Smooth muscle cell (in vitro differentiated cells): ENCODE measurements around the gene TBXAS1. TPM values are rescaled to one million over a fixed set of nuclear protein-coding genes. Genes with fewer than 3 reads are reported as not detected.

Source experiments
- DNase-seq: peaks from one replicate; lab custom pipeline; 2025; ENCODE audit not compliant: unreplicated experiment; lab: John Stamatoyannopoulos, UW
- H2AFZ ChIP-seq: fragments of 200-600 bp; sonication (generic); 2 replicates; pipeline ENCODE4 v1.6.0; 2016; ENCODE audit warnings: antibody characterized with exemption, low read depth, mild to moderate bottlenecking
- H3F3A ChIP-seq: fragments of 200-600 bp; sonication (generic); 2 replicates; pipeline ENCODE4 v1.6.0; 2017; ENCODE audit warnings: antibody characterized with exemption, low read depth
- H3K27ac ChIP-seq: fragments of 200-600 bp; sonication (generic); 2 replicates; pipeline ENCODE4 v1.5.1; 2016; ENCODE audit warnings: low read depth, mild to moderate bottlenecking
- H3K27me3 ChIP-seq: fragments of 200-600 bp; sonication (generic); 2 replicates; pipeline ENCODE4 v1.6.1; 2016; ENCODE audit warnings: low read depth, mild to moderate bottlenecking
- H3K36me3 ChIP-seq: fragments of 200-600 bp; sonication (generic); 2 replicates; pipeline ENCODE4 v1.5.1; 2016; ENCODE audit warnings: low read depth
- H3K4me1 ChIP-seq: fragments of 200-600 bp; sonication (generic); 2 replicates; pipeline ENCODE4 v1.5.1; 2016; ENCODE audit warnings: low read depth
- H3K4me2 ChIP-seq: fragments of 200-600 bp; sonication (generic); 2 replicates; pipeline ENCODE4 v1.6.0; 2016; ENCODE audit warnings: mild to moderate bottlenecking
- H3K4me3 ChIP-seq: fragments of 200-600 bp; sonication (generic); 2 replicates; pipeline ENCODE4 v1.5.1; 2016; ENCODE audit warnings: mild to moderate bottlenecking
- H3K79me2 ChIP-seq: fragments of 200-600 bp; sonication (generic); 2 replicates; pipeline ENCODE4 v1.6.0; 2016; ENCODE audit warnings: low read depth, mild to moderate bottlenecking
- H3K9ac ChIP-seq: fragments of 200-600 bp; sonication (generic); 2 replicates; pipeline ENCODE4 v1.6.0; 2016; ENCODE audit warnings: low read depth
- H3K9me3 ChIP-seq: fragments of 200-600 bp; sonication (generic); replicated peaks from 2 replicates; pipeline ENCODE4 v1.5.1; 2016; ENCODE audit warnings: low read depth
- H4K20me1 ChIP-seq: fragments of 200-600 bp; sonication (generic); 2 replicates; pipeline ENCODE4 v1.6.0; 2016; ENCODE audit warnings: low read depth
- WGBS: methylation state at CpG from one replicate; pipeline ENCODE4 v1.1.7; 2016; ENCODE audit warnings: low lambda C conversion rate; 5-methylcytosine and 5-hydroxymethylcytosine counted together
- polyA plus RNA-seq: library from polyadenylated mRNA; unstranded; fragments of >200 nt; fragmentation: Nextera tagmentation; extraction: Ambion mirVana; gene quantifications from 2 replicates; pipeline ENCODE4 v1.2.1, GENCODE V29; 2016
- total RNA-seq: library from RNA; depleted of rRNA; stranded (reverse); fragments of >200 nt; gene quantifications from 2 replicates; pipeline ENCODE4 v1.2.3, GENCODE V29; 2014
- TF ChIP-seq, protein P1 (sequence below): fragments of 200-600 bp; sonication (generic); IDR thresholded peaks from 2 replicates; pipeline ENCODE4 v1.5.1; 2017; ENCODE audit warnings: borderline replicate concordance, mild to moderate bottlenecking, antibody characterized with exemption; ENCODE audit not compliant: insufficient read depth, poor library complexity, severe bottlenecking

The TBXAS1 gene
- total and polyA plus RNA-seq, 2 experiments from 2014 or later: 0.51 TPM; not detected in 1

DNA sequence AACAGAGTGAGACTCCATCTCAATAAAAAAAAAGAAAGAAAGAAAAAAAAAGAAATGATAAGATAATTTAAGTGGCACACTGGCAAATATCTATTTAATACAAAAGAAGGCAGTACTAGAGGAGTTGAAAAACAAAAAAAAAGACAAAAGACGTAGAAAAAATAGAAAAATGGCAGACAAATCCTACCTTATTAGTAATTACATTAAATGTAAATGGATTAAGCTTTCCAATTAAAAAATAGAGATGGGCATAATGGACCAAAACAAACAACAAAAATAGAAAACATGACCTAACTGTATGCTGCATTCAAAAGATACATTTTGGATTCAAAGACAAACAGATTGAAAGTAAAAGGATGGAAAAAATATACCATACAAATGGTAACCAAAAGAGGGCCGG lies 239.0 kb downstream of the TBXAS1 start:
- no peaks in the 10 kb centered on the region for H3F3A ChIP-seq
- WGBS: 66% methylated on average over 2 of the region's 2 CpGs

DNA sequence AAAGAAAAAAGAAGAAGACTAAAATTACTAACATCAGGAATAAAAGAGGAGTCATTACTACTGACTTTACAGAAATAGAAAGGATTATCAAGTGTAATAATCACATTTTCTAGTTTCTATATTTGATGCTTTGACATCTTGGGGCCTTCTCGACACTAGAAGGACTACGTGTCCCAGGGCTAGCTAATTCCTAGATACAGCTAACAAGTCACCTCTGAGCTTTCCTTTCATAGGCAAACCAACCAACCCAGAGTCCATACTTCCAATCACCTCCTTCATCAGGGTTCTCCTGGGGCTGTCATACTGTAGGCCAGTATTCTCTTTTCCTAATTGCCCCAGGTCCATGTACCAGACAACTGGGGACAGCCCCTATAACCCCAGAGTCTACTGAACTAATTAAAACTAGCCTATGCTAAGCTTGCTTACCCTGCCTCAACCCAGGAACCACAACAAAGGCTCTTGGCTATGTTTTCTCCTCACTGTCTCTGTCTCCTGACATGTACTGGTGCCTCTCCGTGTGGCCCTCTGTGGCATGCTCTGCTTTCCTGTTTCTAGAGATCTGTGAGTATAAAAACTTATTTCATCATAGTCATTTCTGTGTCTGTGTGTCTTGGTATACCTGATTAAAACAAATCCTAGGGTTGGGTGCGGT lies 240.4 kb downstream of the TBXAS1 start:
- Histone ChIP-seq H3K79me2 (no peaks in the 10 kb centered on the region), H3K27me3 (no peaks in the 10 kb centered on the region), H3K9me3 (peaks cover 5% of the 10 kb centered on the region), H3K4me3 (no peak overlapping the region), H3K9ac (no peak overlapping the region), H4K20me1 (no peaks in the 10 kb centered on the region), H3K36me3 (no peaks in the 10 kb centered on the region), H3K4me1 (no peaks in the 10 kb centered on the region), H3F3A (no peaks in the 10 kb centered on the region), H3K27ac (no peak overlapping the region), H3K4me2 (no peak overlapping the region), H2AFZ (no peak overlapping the region)
- 96% methylated on average over 4 of the region's 4 CpGs for WGBS
- no peak for DNase-seq
- TF ChIP-seq, protein P1, sequence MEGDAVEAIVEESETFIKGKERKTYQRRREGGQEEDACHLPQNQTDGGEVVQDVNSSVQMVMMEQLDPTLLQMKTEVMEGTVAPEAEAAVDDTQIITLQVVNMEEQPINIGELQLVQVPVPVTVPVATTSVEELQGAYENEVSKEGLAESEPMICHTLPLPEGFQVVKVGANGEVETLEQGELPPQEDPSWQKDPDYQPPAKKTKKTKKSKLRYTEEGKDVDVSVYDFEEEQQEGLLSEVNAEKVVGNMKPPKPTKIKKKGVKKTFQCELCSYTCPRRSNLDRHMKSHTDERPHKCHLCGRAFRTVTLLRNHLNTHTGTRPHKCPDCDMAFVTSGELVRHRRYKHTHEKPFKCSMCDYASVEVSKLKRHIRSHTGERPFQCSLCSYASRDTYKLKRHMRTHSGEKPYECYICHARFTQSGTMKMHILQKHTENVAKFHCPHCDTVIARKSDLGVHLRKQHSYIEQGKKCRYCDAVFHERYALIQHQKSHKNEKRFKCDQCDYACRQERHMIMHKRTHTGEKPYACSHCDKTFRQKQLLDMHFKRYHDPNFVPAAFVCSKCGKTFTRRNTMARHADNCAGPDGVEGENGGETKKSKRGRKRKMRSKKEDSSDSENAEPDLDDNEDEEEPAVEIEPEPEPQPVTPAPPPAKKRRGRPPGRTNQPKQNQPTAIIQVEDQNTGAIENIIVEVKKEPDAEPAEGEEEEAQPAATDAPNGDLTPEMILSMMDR: no peak

More for the DNA sequence above, 239.0 kb downstream of the TBXAS1 start:
- Histone ChIP-seq H2AFZ (no peak overlapping the region), H3K4me3 (no peak overlapping the region), H3K4me2 (no peak overlapping the region), H3K27ac (no peak overlapping the region), H4K20me1 (no peaks in the 10 kb centered on the region), H3K36me3 (no peaks in the 10 kb centered on the region), H3K9me3 (peaks cover 5% of the 10 kb centered on the region), H3K4me1 (peaks cover 3% of the 10 kb centered on the region), H3K9ac (no peak overlapping the region), H3K27me3 (no peaks in the 10 kb centered on the region), H3K79me2 (no peaks in the 10 kb centered on the region)
- DNase-seq: no peak
- TF ChIP-seq, protein P1: no peak

Other genes with a start within 250 kb of the TBXAS1 start
- 7.2 and 11.2 TPM in 2 replicates for gene HIPK2, start 51.3 kb upstream of the TBXAS1 start, total RNA-seq
- gene HIPK2, start 51.3 kb upstream of the TBXAS1 start, polyA plus RNA-seq: 3.0 and 7.3 TPM in 2 replicates
- 2.3 and 2.4 TPM in 2 replicates for gene PARP12, start 233.7 kb downstream of the TBXAS1 start, total RNA-seq
- 1.4 and 1.6 TPM in 2 replicates for gene PARP12, start 233.7 kb downstream of the TBXAS1 start, polyA plus RNA-seq